Keratinocyte (primary cell): Measurements from ENCODE around the gene PLEKHJ1. TPM values are rescaled to one million over a fixed set of nuclear protein-coding genes. Genes with fewer than 3 reads are reported as not detected.

ENCODE experiments used
- DNase-seq: peaks from one replicate; pipeline ENCODE4 v3.0.0-alpha.2; 2011; ENCODE audit warnings: low read depth, missing footprints, low spot score
- FAIRE-seq: peaks from 2 replicates; lab custom pipeline; 2011; peaks lifted over from hg19 to GRCh38; lab: Jason Lieb, UNC
- H2AFZ ChIP-seq: 2 replicates; pipeline ENCODE4 v1.6.0; 2012; ENCODE audit warnings: low read length, control low read depth, inconsistent platforms; ENCODE audit not compliant: control insufficient read depth
- H3K27ac ChIP-seq: 2 replicates; pipeline ENCODE4 v1.5.1; 2011; ENCODE audit warnings: low read length; ENCODE audit not compliant: control insufficient read depth, insufficient read depth
- H3K27me3 ChIP-seq: 3 replicates; pipeline ENCODE4 v1.6.0; 2011; ENCODE audit warnings: low read length; ENCODE audit not compliant: control insufficient read depth, insufficient read depth; ENCODE audit errors: extremely low read depth
- H3K36me3 ChIP-seq, 2 experiments: 2 replicates in 1 of 2; 3 replicates in 1 of 2; pipeline ENCODE4 v1.5.1; 2011; ENCODE audit warnings: low read length in 2 of 2, mild to moderate bottlenecking in 1 of 2; ENCODE audit not compliant: control insufficient read depth in 2 of 2, insufficient read depth in 2 of 2; ENCODE audit errors: extremely low read depth in 1 of 2
- H3K4me1 ChIP-seq: 3 replicates; pipeline ENCODE4 v1.5.1; 2011; ENCODE audit warnings: low read length; ENCODE audit not compliant: control insufficient read depth, insufficient read depth; ENCODE audit errors: extremely low read depth
- H3K4me2 ChIP-seq: 3 replicates; pipeline ENCODE4 v1.6.0; 2011; ENCODE audit warnings: low read depth, low read length; ENCODE audit not compliant: control insufficient read depth, insufficient read depth; ENCODE audit errors: extremely low read depth
- H3K4me3 ChIP-seq, 3 experiments: fragments of 200-600 bp in 1 of 3; sonication (generic) in 1 of 3; 2 replicates in 2 of 3; 3 replicates in 1 of 3; pipeline ENCODE4 v1.5.1; 2011 to 2016; ENCODE audit warnings: low read length in 3 of 3, mild to moderate bottlenecking in 3 of 3, control low read depth in 2 of 3, inconsistent platforms in 1 of 3, low read depth in 1 of 3, mixed read lengths in 1 of 3, mixed run types in 1 of 3, moderate library complexity in 1 of 3; ENCODE audit not compliant: control insufficient read depth in 2 of 3, insufficient read depth in 2 of 3; ENCODE audit errors: extremely low read depth in 1 of 3
- H3K79me2 ChIP-seq: 2 replicates; pipeline ENCODE4 v1.6.0; 2012; ENCODE audit warnings: low read length; ENCODE audit not compliant: control insufficient read depth, insufficient read depth
- H3K9ac ChIP-seq: 3 replicates; pipeline ENCODE4 v1.6.0; 2011; ENCODE audit warnings: low read length; ENCODE audit not compliant: control insufficient read depth, insufficient read depth; ENCODE audit errors: extremely low read depth
- H3K9me1 ChIP-seq: 3 replicates; pipeline ENCODE4 v1.6.0; 2011; ENCODE audit warnings: low read length; ENCODE audit not compliant: control insufficient read depth, insufficient read depth; ENCODE audit errors: extremely low read depth
- H3K9me3 ChIP-seq: 2 replicates; pipeline ENCODE4 v1.5.1; 2012; ENCODE audit warnings: low read depth, low read length; ENCODE audit not compliant: control insufficient read depth
- H4K20me1 ChIP-seq: 3 replicates; pipeline ENCODE4 v1.6.0; 2011; ENCODE audit warnings: low read length; ENCODE audit not compliant: control insufficient read depth, insufficient read depth; ENCODE audit errors: extremely low read depth
- EZH2 ChIP-seq: IDR thresholded peaks from one replicate; pipeline ENCODE4 v1.6.1; 2012; ENCODE audit warnings: inconsistent platforms, mild to moderate bottlenecking, low read length, moderate library complexity
- dilution Hi-C: fragments of 300-500 bp; cut with MboI; formaldehyde crosslinking; loops from one replicate; pipeline ENCODE4 v1.7.0; 2020; ENCODE audit warnings: low sequenced_read_pairs; ENCODE audit not compliant: extremely low pct_ligation_motif_present
- polyA plus RNA-seq, 5 experiments: library from polyadenylated mRNA; depleted of rRNA in 3 of 5; stranded (reverse) in 3 of 5; stranded (forward) in 1 of 5; unstranded in 1 of 5; fragments of >200 nt; gene quantifications; 1 replicate in 1 of 5; 2 replicates in 3 of 5; 3 replicates in 1 of 5; pipeline versions ENCODE4 v1.2.1 to v1.2.3, GENCODE V29; 2011 to 2012; ENCODE audit warnings: missing spikeins in 2 of 5, low read depth in 1 of 5, low replicate concordance in 1 of 5
- TF ChIP-seq, protein P1 (sequence below), 3 experiments: IDR thresholded peaks in 1 of 3; conservative IDR thresholded peaks in 1 of 3; optimal IDR thresholded peaks in 1 of 3; 2 replicates in 2 of 3; 3 replicates in 1 of 3; pipeline versions ENCODE3 to v1.5.1; 2011; ENCODE audit warnings: low read length in 3 of 3, mild to moderate bottlenecking in 3 of 3, moderate library complexity in 2 of 3, control low read depth in 1 of 3, inconsistent platforms in 1 of 3; ENCODE audit not compliant: insufficient read depth in 2 of 3; ENCODE audit errors: extremely low read depth in 1 of 3

The PLEKHJ1 gene
- polyA plus RNA-seq, 1 donor (not counting 4 experiments of a cell fraction or from before 2014, with no cell fraction given): 36.8 TPM

DNA sequence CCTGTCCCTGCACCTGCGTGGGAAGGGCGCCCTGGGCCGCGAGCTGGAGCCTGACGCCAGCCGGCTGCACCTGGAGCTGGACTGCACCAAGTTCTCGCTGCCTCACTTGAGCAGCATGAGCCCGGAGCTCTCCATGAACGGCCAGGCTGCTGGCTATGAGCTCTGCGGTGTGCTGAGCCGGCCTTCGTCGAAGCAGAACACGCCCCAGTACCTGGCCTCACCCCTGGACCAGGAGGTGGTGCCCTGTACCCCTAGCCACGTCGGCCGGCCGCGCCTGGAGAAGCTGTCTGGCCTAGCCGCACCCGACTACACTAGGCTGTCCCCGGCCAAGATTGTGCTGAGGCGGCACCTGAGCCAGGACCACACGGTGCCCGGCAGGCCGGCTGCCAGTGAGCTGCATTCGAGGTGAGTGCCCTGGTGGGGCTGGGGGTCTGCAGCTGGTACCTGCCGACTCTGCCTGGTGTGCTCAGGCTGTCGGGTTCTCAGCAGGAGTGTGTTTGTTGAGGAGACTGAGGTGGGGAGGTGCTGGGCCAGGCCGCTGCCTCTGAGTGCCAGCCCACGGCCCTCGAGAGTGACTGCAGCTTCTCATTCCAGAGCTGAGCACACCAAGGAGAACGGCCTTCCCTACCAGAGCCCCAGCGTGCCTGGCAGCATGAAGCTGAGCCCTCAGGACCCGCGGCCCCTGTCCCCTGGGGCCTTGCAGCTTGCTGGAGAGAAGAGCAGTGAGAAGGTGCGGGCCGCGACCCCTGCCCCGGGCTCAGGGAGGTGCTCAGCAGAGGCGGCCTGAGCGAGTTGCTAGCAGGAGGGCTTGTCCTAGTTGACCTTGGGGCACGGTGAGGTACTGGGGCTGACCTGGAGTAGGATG lies 19.5 kb downstream of the PLEKHJ1 start:
- no peaks in the 10 kb centered on the region for H4K20me1 ChIP-seq
- no peaks in the 10 kb centered on the region for H3K79me2 ChIP-seq
- H3K9me3 ChIP-seq: no peaks in the 10 kb centered on the region
- TF ChIP-seq, protein P1, sequence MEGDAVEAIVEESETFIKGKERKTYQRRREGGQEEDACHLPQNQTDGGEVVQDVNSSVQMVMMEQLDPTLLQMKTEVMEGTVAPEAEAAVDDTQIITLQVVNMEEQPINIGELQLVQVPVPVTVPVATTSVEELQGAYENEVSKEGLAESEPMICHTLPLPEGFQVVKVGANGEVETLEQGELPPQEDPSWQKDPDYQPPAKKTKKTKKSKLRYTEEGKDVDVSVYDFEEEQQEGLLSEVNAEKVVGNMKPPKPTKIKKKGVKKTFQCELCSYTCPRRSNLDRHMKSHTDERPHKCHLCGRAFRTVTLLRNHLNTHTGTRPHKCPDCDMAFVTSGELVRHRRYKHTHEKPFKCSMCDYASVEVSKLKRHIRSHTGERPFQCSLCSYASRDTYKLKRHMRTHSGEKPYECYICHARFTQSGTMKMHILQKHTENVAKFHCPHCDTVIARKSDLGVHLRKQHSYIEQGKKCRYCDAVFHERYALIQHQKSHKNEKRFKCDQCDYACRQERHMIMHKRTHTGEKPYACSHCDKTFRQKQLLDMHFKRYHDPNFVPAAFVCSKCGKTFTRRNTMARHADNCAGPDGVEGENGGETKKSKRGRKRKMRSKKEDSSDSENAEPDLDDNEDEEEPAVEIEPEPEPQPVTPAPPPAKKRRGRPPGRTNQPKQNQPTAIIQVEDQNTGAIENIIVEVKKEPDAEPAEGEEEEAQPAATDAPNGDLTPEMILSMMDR (optimal IDR thresholded peaks at IDR 0.05 in 1 of 3, IDR thresholded peaks at IDR 0.05 in 1 of 3, conservative IDR thresholded peaks at IDR 0.05 in 1 of 3; ENCODE audit: extremely low read depth in 1 of 3, insufficient read depth in 2 of 3, low read length in 3 of 3): no peak
- no peak for TF ChIP-seq EZH2
- no peak overlapping the region for H3K4me3 ChIP-seq
- peaks cover 4% of the 10 kb centered on the region for H3K9me1 ChIP-seq
- peaks cover 22 to 55% of the 10 kb centered on the region in 2 experiments for H3K36me3 ChIP-seq
- peaks cover 12% of the 10 kb centered on the region for H3K4me1 ChIP-seq
- no peak overlapping the region for H3K4me2 ChIP-seq
- H3K27me3 ChIP-seq: no peaks in the 10 kb centered on the region
- H3K27ac ChIP-seq: no peak overlapping the region
- H2AFZ ChIP-seq: no peak overlapping the region
- dilution Hi-C loops: no loop called here
- DNase-seq: no peak
- no peak overlapping the region for H3K9ac ChIP-seq
- FAIRE-seq: no peak

DNA sequence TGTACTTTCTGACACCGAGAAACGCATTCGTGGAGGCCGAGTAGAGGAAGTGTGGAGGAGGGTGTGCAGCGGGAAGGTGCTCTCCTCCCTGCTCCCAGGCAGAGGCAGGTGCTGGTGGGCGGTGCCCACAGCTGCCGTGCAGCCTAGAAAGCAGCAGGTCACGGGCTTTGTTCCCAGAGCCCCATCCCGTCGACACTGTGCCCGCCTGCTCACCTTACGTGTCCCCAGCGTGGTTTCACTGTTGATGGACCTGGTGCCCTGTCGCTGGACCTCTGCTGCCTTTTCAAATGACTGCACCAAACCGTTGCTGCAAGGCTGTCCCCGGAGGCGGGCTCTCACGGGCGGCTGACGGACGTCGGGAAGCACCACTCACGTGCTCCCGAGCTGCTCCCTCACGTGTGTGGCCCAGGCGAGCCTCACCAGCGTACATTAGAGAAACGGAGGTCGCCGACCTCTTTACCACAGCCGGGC lies 20.8 kb downstream of the PLEKHJ1 start:
- no peak overlapping the region for H3K27ac ChIP-seq
- H3K36me3 ChIP-seq: peaks cover 27 to 56% of the 10 kb centered on the region in 2 experiments
- H3K27me3 ChIP-seq: no peaks in the 10 kb centered on the region
- dilution Hi-C loops: no loop called here
- peaks cover 12% of the 10 kb centered on the region for H3K4me1 ChIP-seq
- peaks cover 4% of the 10 kb centered on the region for H3K9me1 ChIP-seq
- H3K9ac ChIP-seq: no peak overlapping the region
- DNase-seq (no peak), FAIRE-seq (no peak)
- no peak overlapping the region for H3K4me2 ChIP-seq
- no peak overlapping the region for H3K4me3 ChIP-seq
- no peak for TF ChIP-seq EZH2
- TF ChIP-seq, protein P1 (optimal IDR thresholded peaks at IDR 0.05 in 1 of 3, IDR thresholded peaks at IDR 0.05 in 1 of 3, conservative IDR thresholded peaks at IDR 0.05 in 1 of 3; ENCODE audit: extremely low read depth in 1 of 3, insufficient read depth in 2 of 3, low read length in 3 of 3): no peak
- no peaks in the 10 kb centered on the region for H4K20me1 ChIP-seq
- H2AFZ ChIP-seq: no peak overlapping the region
- H3K79me2 ChIP-seq: no peaks in the 10 kb centered on the region
- H3K9me3 ChIP-seq: no peaks in the 10 kb centered on the region
